NCI-H2029 (cell line): Measurements from ENCODE around the gene APBA1.

Experiments used
- DNase-seq: peaks from one replicate; lab custom pipeline; 2025; lab: John Stamatoyannopoulos, UW

Gene APBA1

DNA sequence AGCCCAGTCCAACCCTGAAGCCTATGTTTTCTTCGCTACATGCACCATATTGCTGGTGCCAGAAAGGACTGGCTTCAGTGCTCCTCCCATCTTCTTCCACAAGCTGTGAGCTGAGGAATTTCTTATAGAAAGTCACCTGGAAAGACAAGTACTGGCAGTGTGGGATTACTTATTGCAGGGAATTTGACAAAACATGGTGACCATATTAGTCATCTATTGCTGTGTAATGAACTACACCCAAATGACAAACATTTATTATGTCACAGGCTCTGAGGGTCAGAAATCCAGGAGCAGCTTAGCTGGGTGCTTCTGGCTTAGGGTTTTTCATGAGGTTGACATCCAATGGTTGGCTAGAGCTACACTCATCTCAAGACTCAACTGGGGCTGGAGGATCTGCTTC, 271.7 kb downstream of the APBA1 start:
- no peak for DNase-seq

DNA sequence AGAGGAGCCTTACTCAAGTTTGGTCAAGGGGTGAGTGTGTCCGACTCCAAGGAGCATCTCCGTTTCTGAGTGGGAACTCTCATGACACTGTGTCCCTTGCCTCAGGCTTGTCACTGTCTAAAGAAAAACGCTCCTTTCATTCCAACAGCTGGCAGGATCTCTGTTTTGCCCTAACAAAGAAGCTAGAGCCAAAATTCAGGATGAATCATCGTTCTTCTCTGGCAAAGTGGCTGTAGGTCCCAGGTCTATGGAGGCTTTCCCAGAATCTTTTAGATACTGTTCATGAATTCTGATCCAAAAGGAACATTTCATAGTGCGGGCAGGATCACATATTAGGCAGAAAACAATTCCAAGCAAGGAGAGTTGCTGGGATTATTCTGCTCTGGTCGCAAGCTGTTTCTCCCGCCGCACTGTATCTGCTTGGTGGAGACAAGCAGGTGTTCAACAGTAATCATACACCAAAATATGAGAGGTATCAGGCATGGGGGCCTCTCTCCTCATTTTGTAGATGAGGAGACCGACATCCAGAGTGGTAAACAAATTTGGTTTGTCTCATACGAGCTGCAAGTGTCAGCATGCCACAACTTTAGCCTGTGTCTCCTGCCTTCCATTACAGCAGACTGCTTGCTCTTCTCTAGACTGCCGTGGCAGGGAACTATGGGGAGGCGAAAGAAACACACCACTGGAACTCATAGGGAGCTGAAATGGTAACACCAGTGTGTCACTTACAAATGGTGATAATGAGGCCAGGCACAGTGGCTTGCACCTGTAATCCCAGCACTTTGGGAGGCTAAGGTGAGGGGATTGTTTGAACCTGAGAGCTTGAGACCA, 274.6 kb downstream of the APBA1 start:
- DNase-seq = no peak

DNA sequence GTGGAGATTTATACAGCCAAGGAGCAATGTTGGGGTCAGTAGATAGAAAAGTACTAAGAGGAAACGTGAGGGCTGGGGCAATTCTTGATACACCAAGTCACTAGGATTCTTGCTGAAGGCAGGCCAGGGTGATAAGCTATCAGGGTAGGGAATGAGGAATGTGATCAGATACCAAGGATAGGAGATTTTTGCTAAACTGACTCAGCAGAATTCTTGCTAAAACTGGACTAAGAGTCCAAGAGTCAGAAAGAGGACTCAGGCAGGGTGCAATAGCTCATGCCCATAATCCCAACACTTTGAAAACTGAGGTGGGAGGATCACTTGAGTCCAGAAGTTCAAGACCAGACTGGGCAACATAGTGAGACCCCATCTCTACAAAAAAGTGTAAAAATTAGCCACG, 275.4 kb downstream of the APBA1 start:
- no peak for DNase-seq

DNA sequence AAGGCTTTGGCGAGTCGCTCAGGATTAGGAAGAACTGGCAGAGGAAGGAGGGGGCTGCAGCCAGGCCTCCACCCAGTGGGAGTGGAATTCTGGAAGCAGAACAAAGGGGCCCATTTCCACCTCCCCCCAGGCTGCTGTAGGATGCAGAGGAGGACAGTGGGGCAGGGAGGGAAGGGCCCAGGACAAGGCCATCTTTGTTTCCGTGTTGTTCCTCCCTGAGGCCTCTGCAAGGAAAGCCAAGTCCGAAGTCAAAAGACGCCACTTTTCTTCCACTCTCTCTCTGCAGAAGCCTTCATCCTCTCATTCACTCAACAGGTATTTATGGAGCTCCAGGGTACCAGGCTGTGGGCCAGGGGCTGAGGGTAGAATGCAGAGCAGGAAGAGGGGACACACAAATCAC, 276.5 kb downstream of the APBA1 start:
- no peak for DNase-seq

DNA sequence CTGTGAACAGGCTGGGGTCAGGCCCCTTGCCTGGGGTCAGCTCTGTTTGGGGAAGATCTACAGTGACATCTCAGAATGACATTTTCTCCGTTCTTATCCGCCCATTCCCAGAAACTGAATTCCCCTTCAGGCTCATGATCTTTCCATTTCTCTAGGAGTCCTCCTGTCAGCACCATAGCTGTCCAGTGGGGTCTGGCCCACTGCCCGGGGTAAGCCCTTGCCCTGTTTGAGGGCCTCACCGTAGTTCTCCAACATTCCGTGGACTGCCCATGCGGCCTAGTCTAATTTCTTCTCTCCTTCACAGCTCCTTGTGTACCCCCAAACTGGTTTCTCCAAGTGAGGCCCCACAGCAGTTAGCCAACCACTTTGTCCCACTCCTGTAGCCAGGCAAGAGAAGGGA, 278.7 kb downstream of the APBA1 start:
- no peak for DNase-seq

DNA sequence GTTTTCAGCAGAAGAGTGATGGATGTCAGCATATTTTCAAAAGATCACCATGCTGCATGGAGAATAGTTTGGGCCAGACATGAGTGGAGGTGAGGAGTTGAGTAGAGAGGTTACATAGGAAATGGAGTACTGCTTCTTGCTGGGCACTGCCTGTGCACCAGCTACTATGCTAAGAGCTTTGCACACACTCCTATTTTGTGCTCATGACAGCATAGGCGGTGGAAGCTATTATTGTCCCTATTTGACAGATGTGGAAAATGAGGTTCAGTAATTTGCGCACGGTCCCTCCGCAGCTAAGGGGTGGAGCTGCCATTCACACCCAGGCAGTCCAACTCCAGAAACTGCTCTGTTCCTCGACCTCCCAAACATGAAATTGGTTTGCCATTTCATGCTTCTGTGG, 279.3 kb downstream of the APBA1 start:
- no peak for DNase-seq

DNA sequence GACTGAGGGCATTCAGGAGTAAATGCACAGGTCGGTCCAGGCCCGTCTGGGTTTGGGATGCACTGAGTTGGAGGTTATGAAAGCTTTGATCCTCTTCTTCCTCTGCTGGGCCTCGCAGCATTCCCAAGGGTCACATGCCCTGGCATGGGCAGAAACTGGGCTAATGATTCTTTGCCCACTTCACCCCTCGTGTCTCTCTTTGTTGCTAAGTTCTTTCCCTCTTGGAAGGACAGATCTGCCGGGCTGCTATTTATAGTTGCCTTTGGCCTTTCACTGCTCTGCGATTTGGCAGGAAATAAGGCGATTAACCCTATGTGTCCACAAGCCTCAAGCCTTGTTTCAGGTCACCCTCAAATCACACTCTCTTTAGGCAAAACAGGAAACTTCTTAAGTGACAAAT, 280.2 kb downstream of the APBA1 start:
- no peak for DNase-seq

DNA sequence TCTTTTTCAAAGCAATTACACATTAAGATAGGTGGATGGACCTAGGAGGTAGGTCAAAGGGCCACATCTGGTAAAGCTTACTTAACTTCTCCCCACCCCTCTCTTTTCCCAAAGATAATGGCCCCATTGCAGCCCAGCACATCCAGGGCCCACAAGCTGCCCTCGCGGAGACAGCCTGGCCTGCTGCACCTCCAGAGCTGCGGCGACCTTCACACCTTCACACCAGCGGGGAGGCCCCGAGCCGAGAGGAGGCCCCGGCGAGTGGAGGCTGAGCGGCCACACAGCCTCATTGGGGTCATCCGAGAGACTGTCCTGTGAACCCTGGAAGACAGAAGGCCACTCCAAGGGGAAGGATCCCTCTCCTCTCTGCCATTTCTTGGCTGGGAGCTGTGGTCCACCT, 280.7 kb downstream of the APBA1 start:
- DNase-seq = no peak

DNA sequence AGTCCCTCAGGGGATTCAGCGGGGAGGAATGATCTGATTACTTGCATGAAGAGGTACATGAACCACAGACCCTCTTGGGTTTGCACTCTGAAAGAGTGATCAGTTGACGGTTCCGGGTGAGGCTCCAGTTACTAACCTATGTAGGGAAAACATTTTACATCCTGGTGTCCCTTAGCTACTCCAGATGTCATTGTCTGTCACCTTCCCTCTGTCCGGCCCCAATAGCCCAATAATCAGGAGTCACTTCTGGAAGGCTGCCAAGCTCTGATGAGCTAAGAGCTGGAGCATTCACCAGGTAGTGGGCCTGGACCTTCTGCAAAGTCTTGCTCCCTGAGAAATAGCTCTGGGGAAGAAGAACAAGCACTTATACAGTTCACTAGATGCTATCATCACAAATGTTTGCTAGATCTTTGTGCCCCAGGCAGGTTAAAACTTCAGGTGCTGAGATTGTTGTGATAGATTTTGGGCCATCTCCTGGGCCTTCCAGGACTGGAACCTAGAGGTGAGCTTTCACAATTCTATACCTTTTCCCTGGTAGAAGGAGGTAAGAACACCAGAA, 282.7 kb downstream of the APBA1 start:
- peak; percentile 58 for DNase-seq

DNA sequence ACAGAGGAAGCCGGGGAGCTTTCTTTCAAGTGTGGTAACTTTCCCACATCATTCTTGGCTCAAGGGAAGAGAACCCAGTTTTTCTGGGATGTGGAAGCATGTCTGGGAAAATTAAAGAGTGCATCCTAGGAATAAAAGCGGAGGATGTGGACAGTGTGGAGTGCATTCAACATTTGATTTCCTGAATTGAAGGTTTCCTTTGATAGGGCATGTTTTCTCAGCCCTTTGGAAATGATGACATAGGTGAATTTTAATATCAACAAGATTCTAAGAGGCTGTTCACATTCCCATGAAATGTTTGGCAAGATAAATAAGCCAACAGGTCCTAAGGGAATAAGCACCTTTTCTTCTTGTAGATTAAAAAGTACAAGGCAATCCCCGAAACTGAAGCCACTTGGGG, 283.6 kb downstream of the APBA1 start:
- DNase-seq = no peak

DNA sequence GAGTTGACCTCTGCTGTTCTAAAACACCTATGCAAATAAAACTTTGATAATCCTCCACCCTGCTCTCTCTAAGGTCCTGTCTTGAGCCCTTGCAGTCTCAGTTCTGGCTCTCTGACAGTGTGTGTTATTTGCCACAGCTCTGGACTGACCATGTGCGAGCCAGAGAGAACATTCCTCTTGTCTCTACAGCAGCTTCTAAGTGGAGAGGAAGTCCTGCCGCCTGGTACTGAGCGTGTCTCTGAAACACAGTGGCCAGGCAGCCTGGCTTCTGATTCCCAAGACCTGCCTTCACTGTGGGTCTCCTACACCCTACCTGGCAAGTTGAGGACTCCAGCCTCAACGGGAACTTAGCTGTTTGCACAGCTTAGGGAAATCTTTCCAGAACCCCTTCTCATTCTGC, 285.5 kb downstream of the APBA1 start:
- no peak for DNase-seq

DNA sequence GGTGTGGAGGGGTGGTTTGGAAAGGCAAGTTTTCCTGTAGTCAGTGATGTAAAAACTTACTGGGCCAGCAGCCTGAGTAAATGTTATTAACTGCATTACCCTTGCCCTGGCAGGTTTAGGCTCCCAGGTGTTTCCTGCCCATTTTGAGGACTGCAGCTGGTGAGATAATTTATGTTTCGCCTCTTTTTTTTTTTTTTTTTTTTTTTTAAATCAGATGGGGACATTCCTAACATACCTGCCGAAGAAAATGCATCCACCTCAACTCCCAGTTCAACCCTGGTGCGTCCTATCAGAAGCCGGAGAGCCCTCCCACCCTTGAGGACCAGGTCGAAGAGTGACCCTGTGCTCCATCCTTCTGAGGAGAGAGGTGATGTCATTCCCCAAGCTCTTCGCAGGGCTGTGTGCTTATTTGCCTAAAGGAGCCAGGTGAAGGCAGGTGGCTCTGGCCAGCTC, 286.6 kb downstream of the APBA1 start:
- peak; percentile 54 for DNase-seq

DNA sequence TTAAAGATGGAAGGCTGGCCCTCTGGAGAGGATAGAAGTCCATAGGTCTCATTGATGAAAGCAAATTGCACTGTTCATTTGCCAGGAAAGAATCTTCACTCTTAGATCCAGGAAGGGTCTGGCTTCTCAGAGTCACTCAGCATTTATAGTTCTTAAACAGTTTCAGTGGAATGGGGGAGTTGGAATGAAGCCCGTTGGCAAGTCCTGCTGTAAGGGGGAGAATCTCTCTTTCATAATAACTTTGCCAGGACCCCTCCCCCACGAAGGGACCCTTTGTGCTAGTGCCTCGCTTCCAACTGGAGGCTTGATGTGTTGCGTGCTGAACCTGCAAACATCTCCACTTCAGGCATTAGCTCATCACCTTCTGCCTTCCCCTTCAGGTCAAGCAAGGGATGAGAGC, 290.0 kb downstream of the APBA1 start:
- no peak for DNase-seq

DNA sequence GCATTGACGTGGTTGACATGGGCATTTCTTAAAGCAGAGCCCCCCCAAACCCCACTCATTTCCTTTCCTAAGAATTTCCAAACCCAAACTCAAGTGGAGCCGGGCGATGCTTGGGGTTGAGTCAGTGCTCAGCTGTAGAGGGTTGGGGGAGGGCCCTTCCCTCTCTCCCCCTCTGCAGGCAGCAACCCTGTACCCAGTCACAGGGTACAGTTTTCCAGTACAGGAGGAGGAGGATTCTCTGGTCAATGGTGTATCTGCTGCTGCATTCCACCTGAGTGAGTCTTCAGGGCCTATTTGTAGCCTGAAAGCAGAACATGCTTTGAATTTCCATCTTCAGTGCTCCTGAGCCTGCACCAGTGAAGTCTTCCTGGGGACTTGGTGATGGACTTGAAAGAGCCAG, 291.4 kb downstream of the APBA1 start:
- no peak for DNase-seq

DNA sequence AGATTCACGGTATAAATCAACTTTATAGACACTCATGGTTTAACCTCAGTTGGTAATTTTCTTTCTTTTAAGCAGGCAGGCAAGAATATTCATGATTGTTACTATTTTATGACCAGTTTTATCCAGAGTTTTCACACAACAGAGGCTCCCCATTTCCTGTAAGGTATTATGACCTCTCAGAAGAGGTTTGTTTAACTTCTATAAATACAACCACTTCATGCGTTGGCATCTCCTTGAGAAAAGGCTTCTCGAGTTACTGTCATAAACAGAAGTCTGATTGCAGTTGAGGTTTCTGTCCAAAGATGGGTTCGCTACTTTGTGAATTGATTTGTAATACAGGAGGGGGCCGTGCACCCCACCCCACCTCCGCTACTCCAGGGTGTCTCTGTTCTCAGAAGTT, 291.9 kb downstream of the APBA1 start:
- peak; percentile 58 for DNase-seq

DNA sequence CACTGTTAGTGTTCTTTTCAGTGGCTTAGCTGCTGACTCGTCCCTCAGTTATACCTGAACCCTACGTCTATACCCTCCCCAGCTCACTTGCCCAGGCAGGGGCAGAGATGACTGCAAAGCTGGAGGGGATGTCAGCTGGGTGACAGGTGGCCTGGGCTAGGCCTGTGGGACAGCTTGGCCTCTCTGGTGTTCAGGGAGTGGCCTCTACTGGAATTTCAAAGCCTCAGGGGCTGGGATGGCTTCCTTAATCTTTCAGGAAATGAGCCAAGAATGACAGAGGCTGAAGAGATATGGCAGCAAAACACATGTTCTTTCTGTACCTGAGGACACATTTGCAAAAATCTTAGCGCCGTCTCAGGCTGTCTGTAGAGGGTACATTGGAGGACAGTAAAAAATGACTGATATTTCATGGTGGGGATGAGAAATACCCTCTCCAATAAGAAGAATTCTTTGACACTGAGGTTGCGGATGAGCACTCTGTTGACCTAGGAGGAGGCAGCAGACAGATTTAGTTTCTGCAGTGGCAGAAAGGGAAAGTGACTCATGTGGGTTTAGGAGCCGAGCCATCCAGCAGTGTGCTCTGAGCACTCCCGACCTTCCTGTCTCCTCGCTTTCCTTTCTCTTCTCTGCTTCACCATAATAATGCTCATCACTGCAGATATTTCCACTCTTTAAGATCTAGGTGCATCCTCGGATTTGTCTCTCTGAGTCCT, 292.7 kb downstream of the APBA1 start:
- no peak for DNase-seq

DNA sequence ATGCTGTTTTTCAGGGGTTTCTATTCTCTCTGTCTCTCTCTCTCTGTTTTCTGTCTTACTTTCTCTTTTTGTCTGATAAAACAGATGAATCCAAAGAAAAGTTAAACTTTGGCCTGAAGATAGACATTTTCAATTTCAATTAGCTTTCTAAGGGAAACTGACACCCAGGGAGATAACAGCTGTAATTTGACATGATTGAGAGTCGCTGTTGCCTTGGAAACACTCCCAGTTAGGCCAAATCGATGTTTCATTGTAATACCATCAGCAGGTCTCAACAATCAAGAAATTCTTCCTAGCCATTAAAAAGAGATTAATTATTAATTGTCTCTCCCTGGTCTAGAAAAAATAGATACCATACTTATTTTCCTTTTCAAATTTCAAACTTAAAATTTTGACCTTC, 294.2 kb downstream of the APBA1 start:
- DNase-seq = no peak
